ENCODE results near the gene FOXP4. TPM values are rescaled to one million over a fixed set of nuclear protein-coding genes. Genes with fewer than 3 reads are reported as not detected.

FOXP4 gene
- total RNA-seq, 1 donor from 2014 or later, result 19.5 TPM

DNA sequence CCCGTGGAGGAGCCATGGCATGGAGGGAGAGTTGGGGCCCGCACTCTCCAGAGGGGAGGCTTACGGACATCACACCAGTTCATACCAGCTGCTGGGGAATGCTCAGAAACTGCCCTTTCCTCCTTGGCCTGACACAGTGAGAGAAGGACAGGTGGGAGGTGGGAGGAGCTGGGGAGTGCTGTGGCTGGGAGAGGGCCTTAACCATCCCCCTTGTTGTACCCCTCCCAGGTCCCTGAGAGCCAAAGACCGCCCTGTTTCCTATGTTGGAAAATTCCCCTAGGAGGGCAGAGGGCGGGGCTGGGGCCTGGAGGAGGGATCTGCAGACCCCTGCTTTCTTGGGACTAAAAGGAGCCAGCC, 24.1 kb downstream of the FOXP4 start:
- H3K4me1 ChIP-seq, result peaks cover 0 to 2% of the 10 kb centered on the region in 2 donors
- H3K4me3 ChIP-seq, result no peak overlapping the region
- no peak for DNase-seq (ENCODE audit: low spot score in 2 of 2)
- no peaks in the 10 kb centered on the region for H3K9me3 ChIP-seq
- H3K27me3 ChIP-seq, result no peaks in the 10 kb centered on the region
- TF ChIP-seq, protein P1, sequence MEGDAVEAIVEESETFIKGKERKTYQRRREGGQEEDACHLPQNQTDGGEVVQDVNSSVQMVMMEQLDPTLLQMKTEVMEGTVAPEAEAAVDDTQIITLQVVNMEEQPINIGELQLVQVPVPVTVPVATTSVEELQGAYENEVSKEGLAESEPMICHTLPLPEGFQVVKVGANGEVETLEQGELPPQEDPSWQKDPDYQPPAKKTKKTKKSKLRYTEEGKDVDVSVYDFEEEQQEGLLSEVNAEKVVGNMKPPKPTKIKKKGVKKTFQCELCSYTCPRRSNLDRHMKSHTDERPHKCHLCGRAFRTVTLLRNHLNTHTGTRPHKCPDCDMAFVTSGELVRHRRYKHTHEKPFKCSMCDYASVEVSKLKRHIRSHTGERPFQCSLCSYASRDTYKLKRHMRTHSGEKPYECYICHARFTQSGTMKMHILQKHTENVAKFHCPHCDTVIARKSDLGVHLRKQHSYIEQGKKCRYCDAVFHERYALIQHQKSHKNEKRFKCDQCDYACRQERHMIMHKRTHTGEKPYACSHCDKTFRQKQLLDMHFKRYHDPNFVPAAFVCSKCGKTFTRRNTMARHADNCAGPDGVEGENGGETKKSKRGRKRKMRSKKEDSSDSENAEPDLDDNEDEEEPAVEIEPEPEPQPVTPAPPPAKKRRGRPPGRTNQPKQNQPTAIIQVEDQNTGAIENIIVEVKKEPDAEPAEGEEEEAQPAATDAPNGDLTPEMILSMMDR (IDR thresholded peaks at IDR 0.05), result no peak
- intact Hi-C loops (cut with DNase I), result no loop called here
- H3K36me3 ChIP-seq, result peaks cover 16 to 26% of the 10 kb centered on the region in 2 donors
- H3K27ac ChIP-seq, result no peak overlapping the region

DNA sequence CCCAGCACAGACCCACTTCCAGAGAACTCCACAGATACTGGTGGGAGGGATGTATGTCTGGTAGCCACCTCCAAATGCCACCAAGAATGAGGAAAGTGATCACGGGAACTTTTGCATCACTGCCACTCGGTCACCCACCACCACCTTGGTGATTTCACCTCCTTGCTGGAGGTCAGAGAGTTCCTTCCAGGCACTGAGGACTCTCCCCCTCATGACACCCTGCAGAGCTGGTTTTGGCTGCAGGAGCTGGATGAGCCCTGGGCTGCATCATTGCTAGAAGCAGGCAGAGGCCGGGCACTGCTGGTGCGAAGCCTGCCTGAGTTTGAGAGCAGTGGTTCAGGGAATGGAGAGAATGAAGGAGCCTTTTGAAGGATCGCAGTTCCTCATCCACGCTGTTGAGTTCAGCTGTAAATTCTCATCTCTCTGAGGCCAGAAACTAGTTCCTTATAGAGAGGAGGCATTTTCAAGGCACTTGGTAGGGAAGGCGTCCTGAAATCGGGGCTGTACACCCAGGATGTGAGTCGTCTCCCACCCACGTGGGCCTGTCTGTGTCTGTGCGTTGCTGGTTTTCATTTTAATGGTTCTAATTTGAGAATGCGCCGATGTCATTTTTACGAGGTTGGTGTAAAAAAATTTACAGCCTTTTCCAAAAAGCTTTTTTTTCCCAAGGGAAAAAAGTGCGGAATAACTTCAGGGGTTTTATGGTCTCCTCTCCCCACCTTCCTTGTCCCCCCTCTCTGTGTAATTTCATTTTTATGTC, 25.0 kb downstream of the FOXP4 start:
- intact Hi-C loops (cut with DNase I), result no loop called here
- no peak overlapping the region for H3K27ac ChIP-seq
- H3K4me3 ChIP-seq, result no peak overlapping the region
- H3K9me3 ChIP-seq, result no peaks in the 10 kb centered on the region
- no peak for DNase-seq (ENCODE audit: low spot score in 2 of 2)
- peaks cover 10 to 17% of the 10 kb centered on the region in 2 donors for H3K36me3 ChIP-seq
- peaks cover 0 to 2% of the 10 kb centered on the region in 2 donors for H3K4me1 ChIP-seq
- no peaks in the 10 kb centered on the region for H3K27me3 ChIP-seq
- TF ChIP-seq, protein P1 (IDR thresholded peaks at IDR 0.05), result no peak

DNA sequence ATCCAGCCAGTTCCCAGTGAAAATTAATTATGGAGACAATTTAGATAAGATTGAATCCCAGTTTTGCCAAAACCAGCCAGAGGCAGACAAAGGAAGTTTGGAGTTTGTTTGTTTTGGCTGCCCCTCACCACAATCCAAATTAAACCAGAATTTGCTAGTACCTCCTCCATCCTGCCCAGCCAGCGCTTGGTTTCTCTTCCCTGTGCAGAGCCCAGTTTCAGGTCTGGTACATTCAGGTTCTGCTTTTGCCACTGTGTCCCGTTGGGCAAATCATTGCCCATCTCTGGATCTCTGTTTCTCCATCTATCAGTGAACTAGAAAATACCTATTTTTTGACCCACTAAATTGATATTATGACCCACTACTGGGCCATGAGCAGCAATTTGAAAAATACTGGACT, 26.4 kb downstream of the FOXP4 start:
- DNase-seq (ENCODE audit: low spot score in 2 of 2), result no peak
- intact Hi-C loops (cut with DNase I), result no loop called here
- TF ChIP-seq, protein P1 (IDR thresholded peaks at IDR 0.05), result no peak
- peaks cover 4 to 6% of the 10 kb centered on the region in 2 donors for H3K4me1 ChIP-seq
- H3K9me3 ChIP-seq, result no peaks in the 10 kb centered on the region
- H3K36me3 ChIP-seq, result peaks cover 0 to 7% of the 10 kb centered on the region in 2 donors
- no peaks in the 10 kb centered on the region for H3K27me3 ChIP-seq
- H3K4me3 ChIP-seq, result no peak overlapping the region
- no peak overlapping the region for H3K27ac ChIP-seq

DNA sequence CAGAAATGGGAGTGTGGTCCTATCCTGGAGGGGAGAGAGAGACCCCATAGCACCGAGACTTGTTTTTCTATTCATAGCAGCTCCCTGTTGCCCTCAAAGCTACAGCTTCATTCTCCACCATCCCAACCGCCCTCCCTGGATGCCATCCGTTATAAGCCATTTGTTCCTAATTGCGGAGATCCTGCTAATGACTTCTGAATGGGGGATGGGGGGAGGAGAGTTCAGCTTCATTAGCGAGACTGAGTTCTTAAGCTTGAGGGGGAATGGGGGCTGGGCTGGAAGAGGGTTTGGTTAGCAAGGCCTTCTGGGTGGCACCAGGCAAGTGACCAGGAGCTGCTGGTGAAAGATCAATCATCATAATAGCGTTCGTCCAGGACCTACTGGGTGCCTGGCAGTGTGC, 27.1 kb downstream of the FOXP4 start:
- Histone ChIP-seq H3K27ac (no peak overlapping the region), H3K4me3 (no peak overlapping the region), H3K9me3 (no peaks in the 10 kb centered on the region), H3K4me1 (peaks cover 11 to 13% of the 10 kb centered on the region in 2 donors), H3K36me3 (peaks cover 0 to 7% of the 10 kb centered on the region in 2 donors), H3K27me3 (no peaks in the 10 kb centered on the region)
- intact Hi-C loops (cut with DNase I), result no loop called here
- TF ChIP-seq, protein P1 (IDR thresholded peaks at IDR 0.05), result no peak
- no peak for DNase-seq (ENCODE audit: low spot score in 2 of 2)

DNA sequence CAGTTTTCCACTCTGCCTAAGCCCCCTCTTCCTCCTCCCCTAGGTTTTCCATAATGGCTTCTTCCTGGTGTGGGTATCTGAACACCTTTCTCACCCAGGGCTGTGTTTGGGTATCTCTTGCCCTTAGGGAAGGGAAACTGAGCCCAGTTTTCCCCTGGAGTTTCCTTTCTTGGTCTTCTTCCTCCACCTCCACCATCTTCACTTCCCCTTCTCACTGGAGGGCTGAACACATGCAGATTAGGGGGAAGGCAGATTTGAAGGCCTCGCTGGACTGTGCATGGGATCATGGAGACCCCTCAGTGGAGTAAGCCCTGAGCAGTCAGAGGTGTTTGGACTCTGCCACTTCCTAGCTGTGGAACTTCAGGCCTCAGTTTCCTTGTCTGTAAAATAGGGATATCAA, 27.8 kb downstream of the FOXP4 start:
- Histone ChIP-seq H3K4me1 (peaks cover 11 to 19% of the 10 kb centered on the region in 2 donors), H3K27ac (no peak overlapping the region), H3K4me3 (no peak overlapping the region), H3K36me3 (peaks cover 0 to 6% of the 10 kb centered on the region in 2 donors), H3K27me3 (no peaks in the 10 kb centered on the region), H3K9me3 (no peaks in the 10 kb centered on the region)
- intact Hi-C loops (cut with DNase I), result no loop called here
- DNase-seq (ENCODE audit: low spot score in 2 of 2), result no peak
- TF ChIP-seq, protein P1 (IDR thresholded peaks at IDR 0.05), result no peak

All from ascending aorta (tissue), 2 donors.